ENCODE data around the gene LENG1.

GRCh38 chr19:54147676-54148075 lies 11.8 kb downstream of the LENG1 start:
- TF ChIP-seq CTCF (IDR thresholded peaks at IDR 0.05; ENCODE audit: insufficient read depth, low read length) (no peak), POLR2AphosphoS5 (IDR thresholded peaks at IDR 0.05; ENCODE audit: low read depth) (no peak)

Measured in HL-60 (cell line).